CD4-positive, alpha-beta T cell (primary cell): Measurements from ENCODE around the gene SLC9A8. TPM values are rescaled to one million over a fixed set of nuclear protein-coding genes. Genes with fewer than 3 reads are reported as not detected.

Source experiments
- ATAC-seq: fragments of 200-7000 bp; cut with Tn5 transposase; one replicate; pipeline ENCODE4 v1.10.0; 2022; ENCODE audit warnings: mild to moderate bottlenecking; ENCODE audit not compliant: poor library complexity
- CTCF ChIA-PET: fragments of 350-600 bp; sonication (Branson Sonifier 250); formaldehyde crosslinking; loops from one replicate; lab custom pipeline; 2021; ENCODE audit warnings: antibody characterized with exemption, inconsistent platforms; lab: Charles Lee
- POLR2A ChIA-PET: fragments of 350-600 bp; sonication (Branson Sonifier 250); formaldehyde crosslinking; loops from one replicate; lab custom pipeline; 2021; ENCODE audit warnings: antibody characterized with exemption, inconsistent platforms; lab: Charles Lee
- DNase-seq, 14 experiments: peaks; one replicate each; pipeline ENCODE4 v3.0.0-alpha.2; 2013 to 2020; ENCODE audit warnings: mixed read lengths in 2 of 14
- H3K27ac ChIP-seq, 2 donors: one replicate each; pipeline versions ENCODE4 v1.5.1 to v1.7.0; 2013; ENCODE audit warnings: low read length in 2 of 2, low read depth in 1 of 2, mild to moderate bottlenecking in 1 of 2
- H3K27me3 ChIP-seq, 2 experiments: 1 replicate in 1 of 2; 2 replicates in 1 of 2; pipeline versions ENCODE4 v1.6.1 to v1.7.0; 2013; ENCODE audit warnings: low read length in 2 of 2, control low read depth in 1 of 2, mild to moderate bottlenecking in 1 of 2, moderate library complexity in 1 of 2; ENCODE audit not compliant: insufficient read depth in 2 of 2, control insufficient read depth in 1 of 2
- H3K36me3 ChIP-seq: one replicate; pipeline ENCODE4 v1.6.1; 2013; ENCODE audit warnings: low read length, control low read depth; ENCODE audit not compliant: insufficient read depth
- H3K4me1 ChIP-seq: one replicate; pipeline ENCODE4 v1.6.1; 2013; ENCODE audit warnings: low read length, control low read depth; ENCODE audit not compliant: insufficient read depth
- H3K4me3 ChIP-seq: one replicate; pipeline ENCODE4 v1.5.1; 2013; ENCODE audit warnings: mild to moderate bottlenecking, low read length, moderate library complexity
- H3K9me3 ChIP-seq, 2 experiments: 1 replicate in 1 of 2; 2 replicates in 1 of 2; pipeline versions ENCODE4 v1.6.1 to v1.7.0; 2013; ENCODE audit warnings: low read length in 2 of 2, mild to moderate bottlenecking in 2 of 2, control low read depth in 1 of 2, moderate library complexity in 1 of 2; ENCODE audit not compliant: control insufficient read depth in 1 of 2, insufficient read depth in 1 of 2
- H3K27ac Mint-ChIP-seq: one replicate; pipeline ENCODE4 v1.8.0; 2020; ENCODE audit warnings: mixed read lengths
- H3K27me3 Mint-ChIP-seq: one replicate; pipeline ENCODE4 v1.8.0; 2021; ENCODE audit warnings: mixed read lengths
- H3K36me3 Mint-ChIP-seq: one replicate; pipeline ENCODE4 v1.8.0; 2021; ENCODE audit warnings: low read depth, mixed read lengths
- H3K4me1 Mint-ChIP-seq: one replicate; pipeline ENCODE4 v1.8.0; 2021; ENCODE audit warnings: low read depth, mixed read lengths
- H3K4me3 Mint-ChIP-seq: one replicate; pipeline ENCODE4 v1.8.0; 2020; ENCODE audit warnings: mild to moderate bottlenecking, mixed read lengths
- H3K9me3 Mint-ChIP-seq: one replicate; pipeline ENCODE4 v1.8.0; 2020; ENCODE audit warnings: mixed read lengths
- CTCF ChIP-seq: fragments of 200-600 bp; IDR thresholded peaks from one replicate; pipeline ENCODE4 v1.8.0; 2022; ENCODE audit warnings: antibody characterized with exemption, mild to moderate bottlenecking
- intact Hi-C, 2 experiments: fragments of 100-400 bp; cut with DNase I in 1 of 2; cut with micrococcal nuclease in 1 of 2; formaldehyde crosslinking; loops; one replicate each; pipeline versions ENCODE4 v1.15.1 to v1.9.0; 2023 to 2025; cut with DNase I, micrococcal nuclease
- polyA plus RNA-seq, 2 donors: library from polyadenylated mRNA; unstranded; fragments of 120-200 nt; gene quantifications; one replicate each; pipeline ENCODE4 v1.2.1, GENCODE V29; 2013
- total RNA-seq, 174 experiments: library from RNA in 2 of 174; stranded (reverse) in 2 of 174; gene quantifications; one replicate each; pipeline ENCODE4 v1.2.3 and lab custom pipeline; 2021 to 2026

Gene SLC9A8
- 10 to 100 TPM; 29.5 to 30.2 TPM for total RNA-seq
- 9.8 TPM for polyA plus RNA-seq (2013, experiment 1 of 2)
- polyA plus RNA-seq (2013, experiment 2 of 2), result 14.6 TPM
- total RNA-seq (lab: John Stamatoyannopoulos, UW), result 17.8 to 99.0 (median 41.8) reads per million in 172 experiments

- CTCF ChIA-PET, result interaction anchor here (0.9 to 1.2 kb wide), 3 partner anchors 9 to 112 kb away, joined by 3 to 5 read pairs (median 5); no protein-coding TSS in a partner anchor
- DNase-seq, result peak; percentile 63 to 96 (median 76)
- Histone ChIP-seq H3K27me3 (no peaks in the 10 kb centered on the region), H3K36me3 (peaks cover 17% of the 10 kb centered on the region), H3K4me1 (peaks cover 25% of the 10 kb centered on the region), H3K27ac (peak within 1 kb of the TSS; percentile 89 to 92), H3K9me3 (no peaks in the 10 kb centered on the region), H3K4me3 (peak within 1 kb of the TSS; percentile 96)
- no peaks in the 10 kb centered on the region for H3K9me3 Mint-ChIP-seq
- H3K36me3 Mint-ChIP-seq, result peaks cover 45% of the 10 kb centered on the region
- H3K27me3 Mint-ChIP-seq, result no peaks in the 10 kb centered on the region
- intact Hi-C loops, result loop anchor here (2.0 to 10.0 kb wide), 6 partner anchors 98 to 922 kb away; partner anchors contain the start of genes B4GALT5 (in 2 of the 2), SPATA2 (in 2 of the 2), PARD6B (in 1 of the 2) and UBE2V1 (in 1 of the 2)
- peak within 1 kb of the TSS; percentile 97 for H3K4me3 Mint-ChIP-seq
- H3K4me1 Mint-ChIP-seq, result peaks cover 38% of the 10 kb centered on the region
- POLR2A ChIA-PET, result interaction anchor here (0.8 to 2.0 kb wide), 15 partner anchors 10 to 535 kb away, joined by 3 to 18 read pairs (median 4); partner anchors contain the start of genes B4GALT5, CEBPB, RNF114 and SPATA2
- peak; percentile 86 for ATAC-seq
- peak within 1 kb of the TSS; percentile 97 for H3K27ac Mint-ChIP-seq
- peak; percentile 28 for TF ChIP-seq CTCF
These were observed at the start of gene SLC9A8 for GRCh38 chr20:49812507-49813304. SLC9A8 (plus strand) TSS chr20:49812828; CDS start chr20:49812923, 95 bp downstream.

- intact Hi-C loops, result no loop called here
- Mint-ChIP-seq H3K27me3 (peaks cover 64% of the 10 kb centered on the region), H3K4me3 (no peak overlapping the region), H3K9me3 (no peaks in the 10 kb centered on the region), H3K36me3 (no peaks in the 10 kb centered on the region), H3K4me1 (peaks cover 9% of the 10 kb centered on the region), H3K27ac (no peak overlapping the region)
- Histone ChIP-seq H3K27ac (no peak overlapping the region), H3K4me1 (peaks cover 15% of the 10 kb centered on the region), H3K4me3 (no peak overlapping the region), H3K36me3 (no peaks in the 10 kb centered on the region), H3K9me3 (no peaks in the 10 kb centered on the region), H3K27me3 (peaks cover 20 to 23% of the 10 kb centered on the region in 2 experiments)
- no peak for DNase-seq
- ChIA-PET POLR2A (no interaction called here), CTCF (no interaction called here)
- ATAC-seq, result no peak
- TF ChIP-seq CTCF, result no peak
These were observed 49.5 kb upstream of the SLC9A8 start for GRCh38 chr20:49762940-49763766.

- CTCF ChIA-PET, result no interaction called here
- ATAC-seq, result no peak
- Mint-ChIP-seq H3K27ac (no peak overlapping the region), H3K36me3 (no peaks in the 10 kb centered on the region), H3K9me3 (no peaks in the 10 kb centered on the region), H3K27me3 (peaks cover 68% of the 10 kb centered on the region), H3K4me1 (peaks cover 27% of the 10 kb centered on the region), H3K4me3 (no peak overlapping the region)
- POLR2A ChIA-PET, result no interaction called here
- intact Hi-C loops, result no loop called here
- Histone ChIP-seq H3K4me1 (peaks cover 30% of the 10 kb centered on the region), H3K27me3 (peaks cover 32 to 36% of the 10 kb centered on the region in 2 experiments), H3K4me3 (no peak overlapping the region), H3K9me3 (no peaks in the 10 kb centered on the region), H3K27ac (no peak overlapping the region), H3K36me3 (no peaks in the 10 kb centered on the region)
- TF ChIP-seq CTCF, result no peak
- DNase-seq, result no peak
These were observed 47.3 kb upstream of the SLC9A8 start for GRCh38 chr20:49765413-49765736.
